Liver (tissue), 9 donors: ENCODE data around the gene HSBP1. TPM values are rescaled to one million over a fixed set of nuclear protein-coding genes. Genes with fewer than 3 reads are reported as not detected.

ENCODE experiments used
- DNase-seq: peaks from one replicate; pipeline ENCODE4 v3.0.0-alpha.2; 2017; ENCODE audit warnings: low spot score
- H3K27ac ChIP-seq, 2 donors: one replicate each; pipeline ENCODE4 v1.7.0; 2013; ENCODE audit warnings: inconsistent platforms in 2 of 2, low read length in 2 of 2, control low read depth in 1 of 2, low read depth in 1 of 2, mild to moderate bottlenecking in 1 of 2
- H3K27me3 ChIP-seq, 4 donors: one replicate each; pipeline versions ENCODE4 v1.6.1 to v1.7.0; 2013; ENCODE audit warnings: low read length in 3 of 4, inconsistent platforms in 1 of 4, mild to moderate bottlenecking in 1 of 4, moderate library complexity in 1 of 4; ENCODE audit not compliant: control insufficient read depth in 4 of 4, insufficient read depth in 4 of 4
- H3K36me3 ChIP-seq, 4 donors: one replicate each; pipeline versions ENCODE4 v1.6.1 to v1.7.0; 2013; ENCODE audit warnings: low read length in 3 of 4, mild to moderate bottlenecking in 3 of 4, low read depth in 1 of 4, moderate library complexity in 1 of 4; ENCODE audit not compliant: control insufficient read depth in 4 of 4, insufficient read depth in 3 of 4
- H3K4me1 ChIP-seq, 4 donors: one replicate each; pipeline versions ENCODE4 v1.6.1 to v1.7.0; 2013; ENCODE audit warnings: low read length in 3 of 4, mild to moderate bottlenecking in 3 of 4, moderate library complexity in 1 of 4; ENCODE audit not compliant: control insufficient read depth in 4 of 4, insufficient read depth in 4 of 4
- H3K4me3 ChIP-seq, 3 donors: one replicate each; pipeline versions ENCODE4 v1.6.1 to v1.7.0; 2013; ENCODE audit warnings: low read length in 3 of 3, control low read depth in 1 of 3, low read depth in 1 of 3, mild to moderate bottlenecking in 1 of 3
- H3K9ac ChIP-seq, 2 donors: one replicate each; pipeline ENCODE4 v1.7.0; 2013; ENCODE audit warnings: low read length in 2 of 2, mild to moderate bottlenecking in 2 of 2, moderate library complexity in 2 of 2, control low read depth in 1 of 2, low read depth in 1 of 2
- H3K9me3 ChIP-seq, 4 donors: one replicate each; pipeline versions ENCODE4 v1.6.1 to v1.7.0; 2013; ENCODE audit warnings: low read length in 3 of 4; ENCODE audit not compliant: control insufficient read depth in 4 of 4
- FOXA1 ChIP-seq: IDR thresholded peaks from 2 replicates; pipeline ENCODE4 v1.6.1; 2016; ENCODE audit warnings: antibody characterized with exemption
- FOXA2 ChIP-seq: IDR thresholded peaks from 2 replicates; pipeline ENCODE4 v1.6.1; 2016; ENCODE audit warnings: antibody characterized with exemption
- GABPA ChIP-seq, 2 donors: IDR thresholded peaks in 1 of 2; conservative IDR thresholded peaks in 1 of 2; 2 replicates each; pipeline ENCODE4 v1.6.1; 2016; ENCODE audit warnings: antibody characterized with exemption in 2 of 2, mild to moderate bottlenecking in 1 of 2, moderate library complexity in 1 of 2
- HNF4G ChIP-seq: IDR thresholded peaks from 2 replicates; pipeline ENCODE4 v1.6.1; 2016; ENCODE audit warnings: antibody characterized with exemption
- JUND ChIP-seq, 2 donors: IDR thresholded peaks; 2 replicates each; pipeline ENCODE4 v1.6.1; 2016; ENCODE audit warnings: antibody characterized with exemption in 2 of 2
- MAX ChIP-seq: IDR thresholded peaks from 2 replicates; pipeline ENCODE4 v1.6.1; 2016; ENCODE audit warnings: antibody characterized with exemption
- NR2F2 ChIP-seq: IDR thresholded peaks from 2 replicates; pipeline ENCODE4 v1.6.1; 2016; ENCODE audit warnings: antibody characterized with exemption
- RAD21 ChIP-seq, 2 donors: IDR thresholded peaks; 2 replicates each; pipeline ENCODE4 v1.6.1; 2016; ENCODE audit warnings: antibody characterized with exemption in 2 of 2, mild to moderate bottlenecking in 2 of 2
- REST ChIP-seq: IDR thresholded peaks from 2 replicates; pipeline ENCODE4 v1.6.1; 2016; ENCODE audit warnings: antibody characterized with exemption, mild to moderate bottlenecking
- RXRA ChIP-seq, 2 donors: IDR thresholded peaks; 2 replicates each; pipeline ENCODE4 v1.6.1; 2017 to 2018; ENCODE audit warnings: antibody characterized with exemption in 2 of 2, mild to moderate bottlenecking in 1 of 2
- SP1 ChIP-seq: IDR thresholded peaks from 2 replicates; pipeline ENCODE4 v1.6.1; 2018; ENCODE audit warnings: antibody characterized with exemption, mild to moderate bottlenecking
- YY1 ChIP-seq: IDR thresholded peaks from 2 replicates; pipeline ENCODE4 v1.6.1; 2016; ENCODE audit warnings: antibody characterized with exemption, mild to moderate bottlenecking
- ZBTB33 ChIP-seq: IDR thresholded peaks from 2 replicates; pipeline ENCODE4 v1.6.1; 2016; ENCODE audit warnings: antibody characterized with exemption
- WGBS: extraction: QIAGEN DNeasy Blood & Tissue Kit; methylation state at CpG from one replicate; pipeline ENCODE4 v1.1.7; 2013; 5-methylcytosine and 5-hydroxymethylcytosine counted together
- polyA plus RNA-seq, 2 donors: library from polyadenylated mRNA; stranded (reverse) in 1 of 2; unstranded in 1 of 2; fragments of 200-250 nt in 1 of 2; fragments of >200 nt in 1 of 2; fragmentation: Nextera tagmentation in 1 of 2; extraction: Ambion mirVana in 1 of 2; gene quantifications; one replicate each; pipeline versions ENCODE4 v1.2.1 to v1.2.3, GENCODE V29; 2013 to 2015
- total RNA-seq, 2 donors: library from RNA; depleted of rRNA; stranded (reverse); fragments of >200 nt; gene quantifications; one replicate each; pipeline ENCODE4 v1.2.3, GENCODE V29; 2014
- donor health status: healthy.
- donor health status: healthy.
- donor health status: healthy.
- donor health status: healthy.
- donor health status: healthy.

The HSBP1 gene
- total and polyA plus RNA-seq, 4 donors: 5.1 to 106 (median 38.3) TPM

- no peaks in the 10 kb centered on the region for H3K9me3 ChIP-seq
- 51% methylated on average over 5 of the region's 5 CpGs for WGBS
- TF ChIP-seq RXRA (IDR thresholded peaks at IDR 0.05) (no peak), ZBTB33 (no peak), FOXA1 (no peak), NR2F2 (no peak), GABPA (IDR thresholded peaks at IDR 0.05 in 1 of 2, conservative IDR thresholded peaks at IDR 0.05 in 1 of 2) (no peak), REST (no peak), FOXA2 (no peak), JUND (IDR thresholded peaks at IDR 0.05) (no peak), MAX (no peak), HNF4G (no peak)
- no peaks in the 10 kb centered on the region for H3K36me3 ChIP-seq
- no peaks in the 10 kb centered on the region for H3K27me3 ChIP-seq
- no peak for DNase-seq
- no peak overlapping the region for H3K4me3 ChIP-seq
- H3K27ac ChIP-seq: no peak overlapping the region
- no peak overlapping the region for H3K9ac ChIP-seq
- H3K4me1 ChIP-seq: no peaks in the 10 kb centered on the region
These were observed 23.7 kb downstream of the HSBP1 start for GRCh38 chr16:83831456-83831987.

- Histone ChIP-seq H3K9ac (no peak overlapping the region), H3K4me3 (no peak overlapping the region), H3K27me3 (no peaks in the 10 kb centered on the region), H3K36me3 (no peaks in the 10 kb centered on the region), H3K27ac (no peak overlapping the region), H3K4me1 (no peaks in the 10 kb centered on the region), H3K9me3 (no peaks in the 10 kb centered on the region)
- no peak for DNase-seq
- TF ChIP-seq SP1: no peak
- no peak for TF ChIP-seq NR2F2
- no peak for TF ChIP-seq MAX
- TF ChIP-seq RAD21 (IDR thresholded peaks at IDR 0.05): no peak
- TF ChIP-seq YY1: no peak
- WGBS: 93% methylated on average over 2 of the region's 2 CpGs
These were observed 26.1 kb downstream of the HSBP1 start for GRCh38 chr16:83833921-83834320.
